HEK293T (cell line): ENCODE results near the gene DAP.

Experiments
- ARNT ChIP-seq: fragments of 450-650 bp; IDR thresholded peaks from 2 replicates; pipeline ENCODE4 v1.6.1; 2017; ENCODE audit warnings: mild to moderate bottlenecking
- FOXM1 ChIP-seq: fragments of 450-650 bp; IDR thresholded peaks from 2 replicates; pipeline ENCODE4 v1.6.1; 2017; ENCODE audit warnings: mild to moderate bottlenecking, borderline replicate concordance
- NFRKB ChIP-seq: fragments of 450-650 bp; IDR thresholded peaks from 2 replicates; pipeline ENCODE4 v1.6.1; 2016; ENCODE audit warnings: mild to moderate bottlenecking, moderate library complexity
- ZNF384 ChIP-seq: fragments of 450-650 bp; IDR thresholded peaks from 2 replicates; pipeline ENCODE4 v1.6.1; 2016

DNA sequence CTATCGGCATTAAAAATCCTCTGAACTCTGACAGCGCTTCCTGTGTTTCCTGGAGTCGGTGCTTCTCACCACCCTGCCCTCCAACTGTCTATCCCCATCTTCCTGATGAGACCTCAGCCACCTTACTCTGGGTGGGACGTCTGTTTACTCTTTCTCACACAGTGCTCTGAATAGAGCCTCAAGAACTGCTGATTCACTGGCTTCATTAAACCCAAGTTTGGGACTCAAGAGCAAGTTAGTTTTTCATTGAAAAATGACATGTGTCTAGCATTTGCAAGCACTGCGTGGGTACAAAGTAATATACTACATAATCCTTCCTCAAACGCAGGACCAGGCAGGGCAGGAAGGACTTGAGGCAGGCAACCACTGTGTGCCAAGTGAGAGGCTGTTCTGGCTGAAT lies 49.5 kb downstream of the DAP start:
- no peak for TF ChIP-seq ZNF384
- no peak for TF ChIP-seq ARNT
- no peak for TF ChIP-seq FOXM1
- no peak for TF ChIP-seq NFRKB
